HEK293 (cell line): ENCODE measurements around the gene ZCCHC17.
"Not testable (repeated sequence)": the region's sequence is repeated elsewhere in the genome, so short reads cannot be mapped to it uniquely, and the experiment has no call there.

Experiments
- CTCF ChIA-PET: fragments of 350-600 bp; formaldehyde crosslinking; extraction: SDS; loops from one replicate; lab custom pipeline; 2021; ENCODE audit warnings: antibody characterized with exemption; lab: Yijun Ruan, JAX
- POLR2A ChIA-PET: fragments of 300-600 bp; formaldehyde crosslinking; extraction: SDS; loops from one replicate; lab custom pipeline; 2020; ENCODE audit warnings: antibody characterized with exemption, inconsistent platforms; lab: Yijun Ruan, JAX
- H3K27ac ChIP-seq: fragments of 200-500 bp; sonication (Bioruptor generic); 2 replicates; pipeline ENCODE4 v1.5.1; 2014; ENCODE audit warnings: low read depth, low read length, control low read depth, inconsistent platforms; ENCODE audit errors: extremely low read depth
- H3K36me3 ChIP-seq, 2 experiments: fragments of 200-500 bp in 1 of 2; sonication (Bioruptor generic) in 1 of 2; 1 replicate in 1 of 2; 2 replicates in 1 of 2; pipeline ENCODE4 v1.5.1; 2014 to 2017; ENCODE audit warnings: inconsistent platforms in 2 of 2, low read length in 2 of 2; ENCODE audit not compliant: control insufficient read depth in 2 of 2, insufficient read depth in 1 of 2
- H3K4me1 ChIP-seq: fragments of 200-500 bp; sonication (Bioruptor generic); 2 replicates; pipeline ENCODE4 v1.5.1; 2014; ENCODE audit warnings: mild to moderate bottlenecking, low read length, inconsistent platforms; ENCODE audit not compliant: control insufficient read depth, insufficient read depth
- H3K4me3 ChIP-seq: 2 replicates; pipeline ENCODE4 v1.5.1; 2011; ENCODE audit warnings: low read depth, mild to moderate bottlenecking, control low read depth, low read length, moderate library complexity
- H3K9me3 ChIP-seq: fragments of 200-500 bp; sonication (Bioruptor generic); 2 replicates; pipeline ENCODE4 v1.5.1; 2014; ENCODE audit warnings: low read depth, low read length, inconsistent platforms; ENCODE audit not compliant: control insufficient read depth, insufficient read depth
- ATF2 ChIP-seq: fragments of 450-650 bp; formaldehyde crosslinking; IDR thresholded peaks from 2 replicates; pipeline ENCODE4 v1.5.1; 2016; ENCODE audit warnings: missing biosample characterization, missing genetic modification characterization, low read depth
- EGR2 ChIP-seq: fragments of 450-650 bp; formaldehyde crosslinking; IDR thresholded peaks from 2 replicates; pipeline ENCODE4 v1.5.1; 2016; ENCODE audit warnings: low read depth, missing biosample characterization, missing genetic modification characterization
- FEZF1 ChIP-seq: fragments of 450-650 bp; formaldehyde crosslinking; IDR thresholded peaks from 2 replicates; pipeline ENCODE4 v1.5.1; 2016; ENCODE audit warnings: missing biosample characterization, missing genetic modification characterization
- KLF17 ChIP-seq: fragments of 450-650 bp; formaldehyde crosslinking; IDR thresholded peaks from 2 replicates; pipeline ENCODE4 v1.5.1; 2016; ENCODE audit warnings: missing biosample characterization, missing genetic modification characterization
- MYNN ChIP-seq: fragments of 450-650 bp; formaldehyde crosslinking; IDR thresholded peaks from 2 replicates; pipeline ENCODE4 v1.5.1; 2016; ENCODE audit warnings: missing biosample characterization, missing genetic modification characterization, borderline replicate concordance
- SCRT2 ChIP-seq: fragments of 450-650 bp; formaldehyde crosslinking; IDR thresholded peaks from 2 replicates; pipeline ENCODE4 v1.5.1; 2016; ENCODE audit warnings: missing biosample characterization, missing genetic modification characterization
- ZBTB21 ChIP-seq: fragments of 450-650 bp; formaldehyde crosslinking; IDR thresholded peaks from 2 replicates; pipeline ENCODE4 v1.5.1; 2017; ENCODE audit warnings: missing biosample characterization, missing genetic modification characterization
- ZFHX2 ChIP-seq: fragments of 450-650 bp; formaldehyde crosslinking; conservative IDR thresholded peaks from 2 replicates; pipeline ENCODE4 v1.5.1; 2016; ENCODE audit warnings: missing biosample characterization, missing genetic modification characterization
- ZFP69B ChIP-seq: fragments of 450-650 bp; formaldehyde crosslinking; IDR thresholded peaks from 2 replicates; pipeline ENCODE4 v1.5.1; 2016; ENCODE audit warnings: missing biosample characterization, missing genetic modification characterization
- ZIC2 ChIP-seq: fragments of 450-650 bp; formaldehyde crosslinking; IDR thresholded peaks from 2 replicates; pipeline ENCODE4 v1.5.1; 2016; ENCODE audit warnings: missing biosample characterization, missing genetic modification characterization
- ZNF10 ChIP-seq: fragments of 450-650 bp; formaldehyde crosslinking; IDR thresholded peaks from 2 replicates; pipeline ENCODE4 v1.5.1; 2017; ENCODE audit warnings: missing biosample characterization, missing genetic modification characterization
- ZNF146 ChIP-seq: fragments of 450-650 bp; formaldehyde crosslinking; IDR thresholded peaks from 2 replicates; pipeline ENCODE4 v1.5.1; 2016; ENCODE audit warnings: missing biosample characterization, missing genetic modification characterization
- ZNF155 ChIP-seq: fragments of 450-650 bp; formaldehyde crosslinking; IDR thresholded peaks from 2 replicates; pipeline ENCODE4 v1.5.1; 2016; ENCODE audit warnings: missing biosample characterization, missing genetic modification characterization
- ZNF324 ChIP-seq: fragments of 450-650 bp; formaldehyde crosslinking; IDR thresholded peaks from 2 replicates; pipeline ENCODE4 v1.5.1; 2016; ENCODE audit warnings: missing biosample characterization, missing genetic modification characterization
- ZNF366 ChIP-seq: fragments of 450-650 bp; formaldehyde crosslinking; conservative IDR thresholded peaks from 2 replicates; pipeline ENCODE4 v1.5.1; 2016; ENCODE audit warnings: missing biosample characterization, missing genetic modification characterization
- ZNF501 ChIP-seq: fragments of 450-650 bp; formaldehyde crosslinking; IDR thresholded peaks from 2 replicates; pipeline ENCODE4 v1.5.1; 2016; ENCODE audit warnings: missing biosample characterization, missing genetic modification characterization
- ZNF558 ChIP-seq: fragments of 450-650 bp; formaldehyde crosslinking; IDR thresholded peaks from 2 replicates; pipeline ENCODE4 v1.5.1; 2016; ENCODE audit warnings: missing biosample characterization, missing genetic modification characterization
- ZNF571 ChIP-seq: fragments of 450-650 bp; formaldehyde crosslinking; IDR thresholded peaks from 2 replicates; pipeline ENCODE4 v1.5.0; 2017; ENCODE audit warnings: missing biosample characterization, missing genetic modification characterization
- ZNF677 ChIP-seq: fragments of 450-650 bp; IDR thresholded peaks from 2 replicates; pipeline ENCODE4 v1.5.0; 2018; ENCODE audit warnings: missing biosample characterization, mild to moderate bottlenecking, missing genetic modification characterization, moderate library complexity
- ZNF768 ChIP-seq: fragments of 450-650 bp; formaldehyde crosslinking; IDR thresholded peaks from 2 replicates; pipeline ENCODE4 v1.5.1; 2018; ENCODE audit warnings: missing biosample characterization, mild to moderate bottlenecking, missing genetic modification characterization
- ZNF785 ChIP-seq: fragments of 450-650 bp; formaldehyde crosslinking; IDR thresholded peaks from 2 replicates; pipeline ENCODE4 v1.5.1; 2016; ENCODE audit warnings: missing biosample characterization, missing genetic modification characterization
- TF ChIP-seq, protein P1 (sequence below): fragments of 450-650 bp; formaldehyde crosslinking; IDR thresholded peaks from 2 replicates; pipeline ENCODE4 v1.5.1; 2016; ENCODE audit warnings: missing biosample characterization, missing genetic modification characterization
- TF ChIP-seq, protein P2 (sequence below): fragments of 450-650 bp; formaldehyde crosslinking; optimal IDR thresholded peaks from 2 replicates; pipeline ENCODE3; 2016; ENCODE audit warnings: missing biosample characterization, mild to moderate bottlenecking, missing genetic modification characterization
- TF ChIP-seq, protein P3 (sequence below): fragments of 450-650 bp; formaldehyde crosslinking; IDR thresholded peaks from 2 replicates; pipeline ENCODE4 v1.5.1; 2016; ENCODE audit warnings: missing biosample characterization, missing genetic modification characterization
- TF ChIP-seq, protein P4 (sequence below): fragments of 450-650 bp; formaldehyde crosslinking; IDR thresholded peaks from 2 replicates; pipeline ENCODE4 v1.5.1; 2016; ENCODE audit warnings: missing biosample characterization, missing genetic modification characterization

Gene ZCCHC17

DNA sequence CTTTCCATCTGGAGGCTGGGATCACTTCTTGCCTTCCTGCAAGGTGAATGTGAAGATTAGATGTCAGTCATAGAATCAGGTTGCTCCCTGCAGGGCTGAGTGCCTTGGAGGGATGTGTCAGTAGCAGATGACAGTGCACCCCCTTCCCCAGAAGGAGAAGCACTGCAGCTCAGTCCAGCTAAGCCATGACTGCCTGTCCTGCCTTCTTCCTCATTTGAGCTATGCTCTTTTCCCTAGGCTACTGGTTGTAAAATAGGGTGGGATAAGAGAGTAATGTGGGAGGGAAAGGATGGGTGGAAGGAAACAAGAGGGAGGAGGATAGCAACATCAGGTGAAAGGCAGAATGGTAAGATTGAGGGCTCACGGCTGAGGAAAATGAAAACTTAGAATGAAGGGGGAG lies 87.1 kb downstream of the ZCCHC17 start:
- H3K27ac ChIP-seq, result no peak overlapping the region
- TF ChIP-seq ZNF785 (tag by site-specific recombination) (no peak), ZNF155 (tag by site-specific recombination) (no peak), ZNF324 (tag by site-specific recombination) (no peak), ZFHX2 (tag by site-specific recombination) (peak; percentile 53), ZNF768 (tag by site-specific recombination) (no peak), ZNF10 (tag by site-specific recombination) (no peak), ZFP69B (tag by site-specific recombination) (no peak), ZNF501 (tag by site-specific recombination) (no peak), FEZF1 (tag by site-specific recombination) (no peak), MYNN (tag by site-specific recombination) (no peak), SCRT2 (tag by site-specific recombination) (no peak), ZIC2 (tag by site-specific recombination) (no peak), ZNF571 (tag by site-specific recombination) (no peak), ZNF366 (0 out of 2 replicates have a peak, but pooled peaks have one; percentile 43), EGR2 (tag by site-specific recombination) (peak; percentile 72), ZNF677 (tag by site-specific recombination) (no peak)
- TF ChIP-seq, protein P1, sequence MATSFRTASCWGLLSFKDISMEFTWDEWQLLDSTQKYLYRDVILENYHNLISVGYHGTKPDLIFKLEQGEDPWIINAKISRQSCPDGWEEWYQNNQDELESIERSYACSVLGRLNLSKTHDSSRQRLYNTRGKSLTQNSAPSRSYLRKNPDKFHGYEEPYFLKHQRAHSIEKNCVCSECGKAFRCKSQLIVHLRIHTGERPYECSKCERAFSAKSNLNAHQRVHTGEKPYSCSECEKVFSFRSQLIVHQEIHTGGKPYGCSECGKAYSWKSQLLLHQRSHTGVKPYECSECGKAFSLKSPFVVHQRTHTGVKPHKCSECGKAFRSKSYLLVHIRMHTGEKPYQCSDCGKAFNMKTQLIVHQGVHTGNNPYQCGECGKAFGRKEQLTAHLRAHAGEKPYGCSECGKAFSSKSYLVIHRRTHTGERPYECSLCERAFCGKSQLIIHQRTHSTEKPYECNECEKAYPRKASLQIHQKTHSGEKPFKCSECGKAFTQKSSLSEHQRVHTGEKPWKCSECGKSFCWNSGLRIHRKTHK (tag by site-specific recombination), result no peak
- TF ChIP-seq, protein P2, sequence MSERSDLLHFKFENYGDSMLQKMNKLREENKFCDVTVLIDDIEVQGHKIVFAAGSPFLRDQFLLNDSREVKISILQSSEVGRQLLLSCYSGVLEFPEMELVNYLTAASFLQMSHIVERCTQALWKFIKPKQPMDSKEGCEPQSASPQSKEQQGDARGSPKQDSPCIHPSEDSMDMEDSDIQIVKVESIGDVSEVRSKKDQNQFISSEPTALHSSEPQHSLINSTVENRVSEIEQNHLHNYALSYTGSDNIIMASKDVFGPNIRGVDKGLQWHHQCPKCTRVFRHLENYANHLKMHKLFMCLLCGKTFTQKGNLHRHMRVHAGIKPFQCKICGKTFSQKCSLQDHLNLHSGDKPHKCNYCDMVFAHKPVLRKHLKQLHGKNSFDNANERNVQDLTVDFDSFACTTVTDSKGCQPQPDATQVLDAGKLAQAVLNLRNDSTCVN (tag by site-specific recombination), result no peak
- TF ChIP-seq, all 188 proteins: peak for 3
- ChIA-PET POLR2A (interaction anchor here (1.0 to 1.1 kb wide), 4 partner anchors 10 to 12 kb away, joined by 3 to 4 read pairs (median 4); no protein-coding TSS in a partner anchor), CTCF (interaction anchor here (0.7 to 2.6 kb wide), 4 partner anchors 10 to 165 kb away, joined by 3 to 14 read pairs (median 4); no protein-coding TSS in a partner anchor)
- Histone ChIP-seq H3K36me3 (no peaks in the 10 kb centered on the region), H3K4me1 (no peaks in the 10 kb centered on the region), H3K4me3 (no peak overlapping the region), H3K9me3 (no peaks in the 10 kb centered on the region)

DNA sequence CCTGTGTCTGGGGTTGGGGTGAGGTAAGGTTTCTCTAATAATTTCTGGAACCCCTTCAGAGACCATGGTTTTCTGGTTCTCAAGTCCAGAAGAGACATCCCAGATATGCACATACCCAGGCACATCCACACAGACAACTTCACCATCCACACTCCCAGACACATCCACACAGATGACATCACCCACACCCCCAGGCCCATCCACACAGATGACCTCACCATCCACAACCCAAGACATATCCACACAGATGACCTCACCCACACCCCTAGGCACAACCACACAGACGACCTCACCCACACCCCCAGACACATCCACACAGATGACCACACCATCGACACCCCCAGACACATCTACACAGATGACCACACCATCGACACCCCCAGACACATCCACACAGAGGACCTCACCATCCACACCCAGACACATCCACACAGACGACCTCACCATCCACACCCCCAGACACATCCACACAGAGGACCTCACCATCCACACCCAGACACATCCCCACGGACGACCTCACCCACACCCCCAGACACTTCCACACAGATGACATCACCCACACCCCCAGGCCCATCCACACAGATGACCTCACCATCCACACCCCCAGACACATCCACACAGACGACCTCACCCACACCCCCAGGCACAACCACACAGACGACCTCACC lies 89.9 kb downstream of the ZCCHC17 start:
- CTCF ChIA-PET, result interaction anchor here (0.7 kb wide), 1 partner anchor 8 kb away, joined by 4 read pairs; no protein-coding TSS in a partner anchor
- TF ChIP-seq ZBTB21 (tag by site-specific recombination), result peak; percentile 86
- TF ChIP-seq, protein P3, sequence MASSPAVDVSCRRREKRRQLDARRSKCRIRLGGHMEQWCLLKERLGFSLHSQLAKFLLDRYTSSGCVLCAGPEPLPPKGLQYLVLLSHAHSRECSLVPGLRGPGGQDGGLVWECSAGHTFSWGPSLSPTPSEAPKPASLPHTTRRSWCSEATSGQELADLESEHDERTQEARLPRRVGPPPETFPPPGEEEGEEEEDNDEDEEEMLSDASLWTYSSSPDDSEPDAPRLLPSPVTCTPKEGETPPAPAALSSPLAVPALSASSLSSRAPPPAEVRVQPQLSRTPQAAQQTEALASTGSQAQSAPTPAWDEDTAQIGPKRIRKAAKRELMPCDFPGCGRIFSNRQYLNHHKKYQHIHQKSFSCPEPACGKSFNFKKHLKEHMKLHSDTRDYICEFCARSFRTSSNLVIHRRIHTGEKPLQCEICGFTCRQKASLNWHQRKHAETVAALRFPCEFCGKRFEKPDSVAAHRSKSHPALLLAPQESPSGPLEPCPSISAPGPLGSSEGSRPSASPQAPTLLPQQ (tag by site-specific recombination), result peak; percentile 71
- peak; percentile 35; the same call in 1 of the 2 replicates for TF ChIP-seq KLF17 (tag by site-specific recombination)
- TF ChIP-seq, protein P4, sequence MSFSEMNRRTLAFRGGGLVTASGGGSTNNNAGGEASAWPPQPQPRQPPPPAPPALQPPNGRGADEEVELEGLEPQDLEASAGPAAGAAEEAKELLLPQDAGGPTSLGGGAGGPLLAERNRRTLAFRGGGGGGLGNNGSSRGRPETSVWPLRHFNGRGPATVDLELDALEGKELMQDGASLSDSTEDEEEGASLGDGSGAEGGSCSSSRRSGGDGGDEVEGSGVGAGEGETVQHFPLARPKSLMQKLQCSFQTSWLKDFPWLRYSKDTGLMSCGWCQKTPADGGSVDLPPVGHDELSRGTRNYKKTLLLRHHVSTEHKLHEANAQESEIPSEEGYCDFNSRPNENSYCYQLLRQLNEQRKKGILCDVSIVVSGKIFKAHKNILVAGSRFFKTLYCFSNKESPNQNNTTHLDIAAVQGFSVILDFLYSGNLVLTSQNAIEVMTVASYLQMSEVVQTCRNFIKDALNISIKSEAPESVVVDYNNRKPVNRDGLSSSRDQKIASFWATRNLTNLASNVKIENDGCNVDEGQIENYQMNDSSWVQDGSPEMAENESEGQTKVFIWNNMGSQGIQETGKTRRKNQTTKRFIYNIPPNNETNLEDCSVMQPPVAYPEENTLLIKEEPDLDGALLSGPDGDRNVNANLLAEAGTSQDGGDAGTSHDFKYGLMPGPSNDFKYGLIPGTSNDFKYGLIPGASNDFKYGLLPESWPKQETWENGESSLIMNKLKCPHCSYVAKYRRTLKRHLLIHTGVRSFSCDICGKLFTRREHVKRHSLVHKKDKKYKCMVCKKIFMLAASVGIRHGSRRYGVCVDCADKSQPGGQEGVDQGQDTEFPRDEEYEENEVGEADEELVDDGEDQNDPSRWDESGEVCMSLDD (tag by site-specific recombination), result 0 out of 2 replicates have a peak, but pooled peaks have one; percentile 33
- TF ChIP-seq ZFHX2 (tag by site-specific recombination), result peak; percentile 94
- TF ChIP-seq ATF2 (tag by site-specific recombination), result peak; percentile 96
- TF ChIP-seq ZNF146 (tag by site-specific recombination), result 0 out of 2 replicates have a peak, but pooled peaks have one; percentile 13
- TF ChIP-seq ZNF558 (tag by site-specific recombination), result peak; percentile 58; the same call in 1 of the 2 replicates
- peak; percentile 59; the same call in 1 of the 2 replicates for TF ChIP-seq ZFP69B (tag by site-specific recombination)

More for the DNA sequence above, 89.9 kb downstream of the ZCCHC17 start:
- H3K4me1 ChIP-seq, H3K27ac ChIP-seq, H3K4me3 ChIP-seq, POLR2A ChIA-PET, H3K36me3 ChIP-seq, H3K9me3 ChIP-seq: not testable (repeated sequence)
